Peyer's patch (tissue), 4 donors: ENCODE results near the gene B3GAT3.

Experiments
- POLR2A ChIP-seq, 2 donors: fragments of 450-650 bp; IDR thresholded peaks; one replicate each; pipeline ENCODE4 v1.5.1; 2017; ENCODE audit warnings: antibody characterized with exemption in 2 of 2, mild to moderate bottlenecking in 2 of 2, moderate library complexity in 2 of 2
- TF ChIP-seq, protein P1 (sequence below), 6 experiments: fragments of 450-650 bp in 4 of 6; fragments of 200-600 bp in 2 of 6; sonication (generic) in 1 of 6; IDR thresholded peaks; one replicate each; pipeline ENCODE4 v1.5.1; 2017 to 2019; ENCODE audit warnings: antibody characterized with exemption in 6 of 6, mild to moderate bottlenecking in 3 of 6, moderate library complexity in 1 of 6

DNA sequence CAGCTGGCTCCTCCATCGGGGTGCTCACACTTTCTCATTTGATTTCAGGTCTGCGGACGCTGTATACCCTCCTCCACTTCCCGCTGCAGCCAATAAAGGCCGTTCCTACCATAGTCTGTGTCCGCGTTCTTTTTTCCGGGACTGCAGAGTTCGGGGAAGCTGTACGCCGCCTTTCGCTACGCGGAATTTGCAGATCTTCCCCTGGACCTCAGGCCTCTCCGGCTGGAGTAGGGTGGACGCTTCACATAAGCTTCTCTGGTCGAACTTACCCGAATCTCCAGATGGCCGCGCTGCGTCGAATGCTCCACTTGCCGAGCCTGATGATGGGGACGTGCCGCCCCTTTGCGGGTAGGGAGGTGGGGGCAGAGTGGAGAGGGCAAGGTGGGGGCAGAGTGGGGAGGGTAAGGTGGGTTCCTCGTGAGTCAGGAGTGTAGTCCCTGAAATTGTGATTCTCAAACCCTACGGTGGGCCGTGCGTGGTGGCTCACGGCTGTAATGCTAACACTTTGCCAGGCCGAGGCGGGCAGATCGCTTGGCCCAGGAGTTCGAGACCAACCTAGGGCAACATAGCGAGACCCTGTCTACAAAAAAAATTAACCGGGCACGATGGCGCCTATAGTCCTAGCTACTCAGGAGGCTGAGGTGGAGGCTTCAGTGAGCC is 43.9 kb upstream of the B3GAT3 start:
- TF ChIP-seq, protein P1, sequence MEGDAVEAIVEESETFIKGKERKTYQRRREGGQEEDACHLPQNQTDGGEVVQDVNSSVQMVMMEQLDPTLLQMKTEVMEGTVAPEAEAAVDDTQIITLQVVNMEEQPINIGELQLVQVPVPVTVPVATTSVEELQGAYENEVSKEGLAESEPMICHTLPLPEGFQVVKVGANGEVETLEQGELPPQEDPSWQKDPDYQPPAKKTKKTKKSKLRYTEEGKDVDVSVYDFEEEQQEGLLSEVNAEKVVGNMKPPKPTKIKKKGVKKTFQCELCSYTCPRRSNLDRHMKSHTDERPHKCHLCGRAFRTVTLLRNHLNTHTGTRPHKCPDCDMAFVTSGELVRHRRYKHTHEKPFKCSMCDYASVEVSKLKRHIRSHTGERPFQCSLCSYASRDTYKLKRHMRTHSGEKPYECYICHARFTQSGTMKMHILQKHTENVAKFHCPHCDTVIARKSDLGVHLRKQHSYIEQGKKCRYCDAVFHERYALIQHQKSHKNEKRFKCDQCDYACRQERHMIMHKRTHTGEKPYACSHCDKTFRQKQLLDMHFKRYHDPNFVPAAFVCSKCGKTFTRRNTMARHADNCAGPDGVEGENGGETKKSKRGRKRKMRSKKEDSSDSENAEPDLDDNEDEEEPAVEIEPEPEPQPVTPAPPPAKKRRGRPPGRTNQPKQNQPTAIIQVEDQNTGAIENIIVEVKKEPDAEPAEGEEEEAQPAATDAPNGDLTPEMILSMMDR (IDR thresholded peaks at IDR 0.05) = no peak
- no peak for TF ChIP-seq POLR2A (IDR thresholded peaks at IDR 0.05)
